Upper lobe of left lung (tissue), 4 donors: ENCODE measurements around the gene GALNT18.

ENCODE experiments used
- POLR2A ChIP-seq, 4 donors: fragments of 450-650 bp; IDR thresholded peaks; one replicate each; pipeline ENCODE4 v1.5.1; 2016 to 2017; ENCODE audit warnings: antibody characterized with exemption in 4 of 4, mild to moderate bottlenecking in 2 of 4
- POLR2AphosphoS5 ChIP-seq, 2 donors: sonication (generic); formaldehyde crosslinking; IDR thresholded peaks; one replicate each; pipeline ENCODE4 v1.5.1; 2017; ENCODE audit warnings: antibody characterized with exemption in 2 of 2
- TF ChIP-seq, protein P1 (sequence below), 6 experiments: fragments of 450-650 bp in 4 of 6; fragments of 200-600 bp in 2 of 6; sonication (generic) in 2 of 6; IDR thresholded peaks; one replicate each; pipeline ENCODE4 v1.5.1; 2016 to 2019; ENCODE audit warnings: antibody characterized with exemption in 6 of 6

DNA sequence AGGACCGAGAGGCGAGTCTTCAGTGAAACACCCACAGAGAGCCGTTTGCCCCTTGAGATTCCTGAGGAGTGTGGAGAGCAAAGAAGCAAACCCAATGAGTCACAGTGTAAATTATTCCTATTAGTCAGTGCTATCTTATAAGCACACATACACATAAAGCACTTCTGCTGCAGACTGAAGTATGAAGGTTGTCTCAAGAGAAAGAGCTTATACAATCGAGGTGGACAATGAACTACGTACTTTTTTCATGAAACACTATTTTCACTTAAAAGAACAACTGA lies 37.3 kb downstream of the GALNT18 start:
- TF ChIP-seq POLR2A (IDR thresholded peaks at IDR 0.05) (no peak), POLR2AphosphoS5 (IDR thresholded peaks at IDR 0.05) (no peak)
- TF ChIP-seq, protein P1, sequence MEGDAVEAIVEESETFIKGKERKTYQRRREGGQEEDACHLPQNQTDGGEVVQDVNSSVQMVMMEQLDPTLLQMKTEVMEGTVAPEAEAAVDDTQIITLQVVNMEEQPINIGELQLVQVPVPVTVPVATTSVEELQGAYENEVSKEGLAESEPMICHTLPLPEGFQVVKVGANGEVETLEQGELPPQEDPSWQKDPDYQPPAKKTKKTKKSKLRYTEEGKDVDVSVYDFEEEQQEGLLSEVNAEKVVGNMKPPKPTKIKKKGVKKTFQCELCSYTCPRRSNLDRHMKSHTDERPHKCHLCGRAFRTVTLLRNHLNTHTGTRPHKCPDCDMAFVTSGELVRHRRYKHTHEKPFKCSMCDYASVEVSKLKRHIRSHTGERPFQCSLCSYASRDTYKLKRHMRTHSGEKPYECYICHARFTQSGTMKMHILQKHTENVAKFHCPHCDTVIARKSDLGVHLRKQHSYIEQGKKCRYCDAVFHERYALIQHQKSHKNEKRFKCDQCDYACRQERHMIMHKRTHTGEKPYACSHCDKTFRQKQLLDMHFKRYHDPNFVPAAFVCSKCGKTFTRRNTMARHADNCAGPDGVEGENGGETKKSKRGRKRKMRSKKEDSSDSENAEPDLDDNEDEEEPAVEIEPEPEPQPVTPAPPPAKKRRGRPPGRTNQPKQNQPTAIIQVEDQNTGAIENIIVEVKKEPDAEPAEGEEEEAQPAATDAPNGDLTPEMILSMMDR (IDR thresholded peaks at IDR 0.05) = no peak
